ENCODE results near the gene ARHGAP44.

The ARHGAP44 gene

DNA sequence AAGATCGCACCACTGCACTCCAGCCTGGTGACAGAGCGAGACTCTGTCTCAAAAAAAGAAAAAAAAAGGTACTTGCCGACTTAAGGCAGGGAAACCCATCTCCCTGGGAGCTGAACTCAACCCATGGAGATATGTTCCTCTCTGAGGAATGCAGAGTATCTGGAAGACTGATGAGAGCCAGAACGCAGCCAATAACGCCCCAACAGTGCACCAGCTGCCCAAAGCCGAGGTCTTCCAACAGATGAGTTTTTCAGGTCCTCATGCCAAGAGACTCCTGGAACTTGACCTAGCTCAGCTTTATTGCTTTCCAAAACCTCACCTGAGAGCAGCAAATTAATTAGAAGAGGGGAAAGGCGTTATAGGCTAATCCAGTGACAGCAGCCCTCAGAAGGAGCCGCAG lies 219.2 kb downstream of the ARHGAP44 start:
- Histone ChIP-seq H3K27ac (ENCODE audit: low read length) (no peak overlapping the region), H3K4me2 (ENCODE audit: low read length) (no peak overlapping the region), H3K4me1 (ENCODE audit: low read length) (no peaks in the 10 kb centered on the region), H3K27me3 (ENCODE audit: low read depth, low read length) (no peaks in the 10 kb centered on the region), H4K20me1 (ENCODE audit: insufficient read depth, low read length) (no peaks in the 10 kb centered on the region), H3K4me3 (ENCODE audit: low read length) (no peak overlapping the region), H3K79me2 (ENCODE audit: low read length) (no peaks in the 10 kb centered on the region; the same call in 1 of the 2 replicates), H3K36me3 (replicated peaks; ENCODE audit: low read depth, low read length) (peaks cover 33% of the 10 kb centered on the region), H3K9ac (ENCODE audit: low read length) (no peak overlapping the region), H3K9me3 (ENCODE audit: insufficient read depth, low read length) (no peaks in the 10 kb centered on the region), H2AFZ (ENCODE audit: low read depth, low read length) (no peak overlapping the region)
- TF ChIP-seq CTCF (IDR thresholded peaks at IDR 0.05; ENCODE audit: low read depth, low read length) (no peak), EZH2phosphoT487 (IDR thresholded peaks at IDR 0.05; ENCODE audit: low read depth) (no peak)

GRCh38 chr17:13010959-13011358 lies 221.7 kb downstream of the ARHGAP44 start:
- Histone ChIP-seq H3K79me2 (ENCODE audit: low read length) (peaks cover 2% of the 10 kb centered on the region; the same call in 1 of the 2 replicates), H3K4me3 (ENCODE audit: low read length) (no peak overlapping the region), H3K27me3 (ENCODE audit: low read depth, low read length) (no peaks in the 10 kb centered on the region), H4K20me1 (ENCODE audit: insufficient read depth, low read length) (no peaks in the 10 kb centered on the region), H3K27ac (ENCODE audit: low read length) (no peak overlapping the region), H3K4me2 (ENCODE audit: low read length) (no peak overlapping the region), H3K4me1 (ENCODE audit: low read length) (no peaks in the 10 kb centered on the region), H3K9ac (ENCODE audit: low read length) (no peak overlapping the region), H3K9me3 (ENCODE audit: insufficient read depth, low read length) (no peaks in the 10 kb centered on the region), H3K36me3 (replicated peaks; ENCODE audit: low read depth, low read length) (peaks cover 47% of the 10 kb centered on the region), H2AFZ (ENCODE audit: low read depth, low read length) (no peak overlapping the region)
- TF ChIP-seq EZH2phosphoT487 (IDR thresholded peaks at IDR 0.05; ENCODE audit: low read depth) (no peak), CTCF (IDR thresholded peaks at IDR 0.05; ENCODE audit: low read depth, low read length) (no peak)

GRCh38 chr17:13014801-13015200 lies 225.5 kb downstream of the ARHGAP44 start:
- Histone ChIP-seq H4K20me1 (ENCODE audit: insufficient read depth, low read length) (no peaks in the 10 kb centered on the region), H3K9me3 (ENCODE audit: insufficient read depth, low read length) (no peaks in the 10 kb centered on the region), H3K27ac (ENCODE audit: low read length) (no peak overlapping the region), H3K4me1 (ENCODE audit: low read length) (peaks cover 9% of the 10 kb centered on the region), H3K4me3 (ENCODE audit: low read length) (no peak overlapping the region), H3K36me3 (replicated peaks; ENCODE audit: low read depth, low read length) (peaks cover 39% of the 10 kb centered on the region), H3K4me2 (ENCODE audit: low read length) (no peak overlapping the region), H3K27me3 (ENCODE audit: low read depth, low read length) (no peaks in the 10 kb centered on the region), H2AFZ (ENCODE audit: low read depth, low read length) (no peak overlapping the region), H3K9ac (ENCODE audit: low read length) (no peak overlapping the region), H3K79me2 (ENCODE audit: low read length) (peaks cover 20% of the 10 kb centered on the region)
- TF ChIP-seq CTCF (IDR thresholded peaks at IDR 0.05; ENCODE audit: low read depth, low read length) (no peak), EZH2phosphoT487 (IDR thresholded peaks at IDR 0.05; ENCODE audit: low read depth) (no peak)

- Histone ChIP-seq H3K79me2 (ENCODE audit: low read length) (peaks cover 20% of the 10 kb centered on the region), H3K4me2 (ENCODE audit: low read length) (peak overlapping the region; percentile 92), H4K20me1 (ENCODE audit: insufficient read depth, low read length) (no peaks in the 10 kb centered on the region), H3K27ac (ENCODE audit: low read length) (peak overlapping the region; percentile 53), H3K36me3 (replicated peaks; ENCODE audit: low read depth, low read length) (peaks cover 24% of the 10 kb centered on the region), H3K9me3 (ENCODE audit: insufficient read depth, low read length) (no peaks in the 10 kb centered on the region), H3K4me1 (ENCODE audit: low read length) (peaks cover 9% of the 10 kb centered on the region), H2AFZ (ENCODE audit: low read depth, low read length) (no peak overlapping the region), H3K4me3 (ENCODE audit: low read length) (peak overlapping the region; percentile 92), H3K9ac (ENCODE audit: low read length) (peak overlapping the region; percentile 82), H3K27me3 (ENCODE audit: low read depth, low read length) (no peaks in the 10 kb centered on the region)
- TF ChIP-seq EZH2phosphoT487 (IDR thresholded peaks at IDR 0.05; ENCODE audit: low read depth) = no peak
- no peak for TF ChIP-seq CTCF (IDR thresholded peaks at IDR 0.05; ENCODE audit: low read depth, low read length)
Observed at GRCh38 chr17:13016881-13017654, 227.8 kb downstream of the ARHGAP44 start.
